ENCODE results near the gene IGF1R. TPM values are rescaled to one million over a fixed set of nuclear protein-coding genes. Genes with fewer than 3 reads are reported as not detected.

IGF1R gene
- total and polyA plus RNA-seq, 2 of the 13 experiments (the other 11 are each of a cell fraction or from before 2014, with no cell fraction given), result 15.9 to 18.4 TPM

DNA sequence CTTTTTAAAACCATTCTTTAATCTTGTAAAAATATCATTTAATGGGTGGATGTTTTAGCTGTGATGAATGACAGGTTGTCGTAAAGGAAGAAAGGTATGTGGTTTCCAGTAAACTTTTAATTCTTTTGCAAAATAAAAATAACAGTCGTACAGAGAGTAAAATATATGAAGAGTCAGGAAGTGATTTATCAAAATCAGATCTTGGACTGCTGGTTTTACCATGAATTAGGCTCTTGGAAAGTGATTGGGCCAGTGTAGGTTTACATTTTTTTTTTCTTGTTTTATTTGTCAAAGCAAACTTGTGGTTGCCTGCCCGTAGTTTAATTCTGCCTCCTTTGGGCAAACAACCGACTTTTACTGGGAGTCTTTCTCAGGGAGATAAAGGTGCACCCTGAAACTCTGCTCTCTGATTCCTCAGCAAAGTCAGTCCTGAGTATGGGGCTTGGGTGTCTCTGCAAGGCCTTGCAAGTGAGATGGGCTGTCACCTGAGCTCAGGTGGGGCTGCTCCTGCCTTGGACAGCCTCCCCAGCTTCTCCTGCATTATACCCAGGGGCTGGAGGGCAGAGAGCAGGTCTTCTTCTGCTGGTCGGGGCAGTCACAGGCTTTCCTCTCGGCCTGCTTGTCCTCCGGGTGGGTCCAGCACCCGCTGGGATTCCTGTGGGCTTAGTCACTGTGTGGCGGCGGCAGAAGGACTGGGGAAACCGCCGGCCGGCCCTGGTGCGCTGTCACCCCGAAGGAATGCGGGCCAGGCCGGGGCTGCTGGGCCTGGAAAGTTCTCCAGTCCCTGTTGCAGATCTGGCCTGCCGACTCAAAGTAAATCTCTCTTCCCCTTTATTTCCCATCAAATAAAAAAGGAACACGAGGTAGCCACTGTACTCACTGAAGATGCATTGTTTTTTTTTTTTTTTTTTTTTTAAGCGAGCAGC, 79.0 kb downstream of the IGF1R start (continued):
- TF ChIP-seq TBL1XR1 (IDR thresholded peaks at IDR 0.05; ENCODE audit: borderline replicate concordance, low read length, partially characterized antibody) (peak; percentile 31), ZNF326 (CRISPR knock-in tag; IDR thresholded peaks at IDR 0.05; ENCODE audit: borderline replicate concordance) (no peak), ZNF329 (CRISPR knock-in tag; IDR thresholded peaks at IDR 0.05; ENCODE audit: low read depth) (no peak), CSRNP2 (CRISPR knock-in tag; conservative IDR thresholded peaks at IDR 0.05; ENCODE audit: low read depth) (no peak), ZMAT3 (CRISPR knock-in tag; conservative IDR thresholded peaks at IDR 0.05) (0 out of 2 replicates have a peak, but pooled peaks have one; percentile 20), ZNF510 (CRISPR knock-in tag; IDR thresholded peaks at IDR 0.05; ENCODE audit: low read depth) (no peak), ZSCAN31 (CRISPR knock-in tag; IDR thresholded peaks at IDR 0.05; ENCODE audit: low read depth) (no peak), HNRNPLL (IDR thresholded peaks at IDR 0.05; ENCODE audit: low read depth, low read length, poor library complexity, severe bottlenecking) (no peak), XRCC5 (optimal IDR thresholded peaks at IDR 0.05; ENCODE audit: low read length) (peak; percentile 61), RARA (CRISPR knock-in tag; IDR thresholded peaks at IDR 0.05) (peak; percentile 55; the same call in 1 of the 2 replicates), FOXK1 (CRISPR knock-in tag; IDR thresholded peaks at IDR 0.05; ENCODE audit: borderline replicate concordance, low read depth) (no peak), PAX8 (CRISPR knock-in tag; IDR thresholded peaks at IDR 0.05; ENCODE audit: borderline replicate concordance) (no peak), ZNF574 (CRISPR knock-in tag; IDR thresholded peaks at IDR 0.05) (peak; percentile 39; the same call in 1 of the 2 replicates), KLF15 (CRISPR knock-in tag; IDR thresholded peaks at IDR 0.05; ENCODE audit: borderline replicate concordance) (no peak), PPARG (CRISPR knock-in tag; conservative IDR thresholded peaks at IDR 0.05) (no peak), MAZ (IDR thresholded peaks at IDR 0.05; ENCODE audit: borderline replicate concordance, low read depth, low read length) (0 out of 2 replicates have a peak, but pooled peaks have one; percentile 27), MAZ (CRISPR knock-in tag; IDR thresholded peaks at IDR 0.05; ENCODE audit: low read depth) (0 out of 2 replicates have a peak, but pooled peaks have one; percentile 11), SNAPC4 (CRISPR knock-in tag; IDR thresholded peaks at IDR 0.05) (no peak), ZNF496 (CRISPR knock-in tag; IDR thresholded peaks at IDR 0.05; ENCODE audit: insufficient replicate concordance) (no peak)
